Sigmoid colon (tissue), 3 donors: Measurements from ENCODE around the gene ALAS1.

ENCODE experiments used
- POLR2A ChIP-seq, 2 donors: fragments of 450-650 bp; IDR thresholded peaks; one replicate each; pipeline ENCODE4 v1.6.1; 2016; ENCODE audit warnings: antibody characterized with exemption in 2 of 2, mild to moderate bottlenecking in 2 of 2, moderate library complexity in 2 of 2
- TF ChIP-seq, protein P1 (sequence below), 4 experiments: fragments of 450-650 bp in 3 of 4; fragments of 200-600 bp in 1 of 4; IDR thresholded peaks; one replicate each; pipeline ENCODE4 v1.5.1; 2016 to 2019; ENCODE audit warnings: antibody characterized with exemption in 4 of 4, mild to moderate bottlenecking in 3 of 4, moderate library complexity in 2 of 4

DNA sequence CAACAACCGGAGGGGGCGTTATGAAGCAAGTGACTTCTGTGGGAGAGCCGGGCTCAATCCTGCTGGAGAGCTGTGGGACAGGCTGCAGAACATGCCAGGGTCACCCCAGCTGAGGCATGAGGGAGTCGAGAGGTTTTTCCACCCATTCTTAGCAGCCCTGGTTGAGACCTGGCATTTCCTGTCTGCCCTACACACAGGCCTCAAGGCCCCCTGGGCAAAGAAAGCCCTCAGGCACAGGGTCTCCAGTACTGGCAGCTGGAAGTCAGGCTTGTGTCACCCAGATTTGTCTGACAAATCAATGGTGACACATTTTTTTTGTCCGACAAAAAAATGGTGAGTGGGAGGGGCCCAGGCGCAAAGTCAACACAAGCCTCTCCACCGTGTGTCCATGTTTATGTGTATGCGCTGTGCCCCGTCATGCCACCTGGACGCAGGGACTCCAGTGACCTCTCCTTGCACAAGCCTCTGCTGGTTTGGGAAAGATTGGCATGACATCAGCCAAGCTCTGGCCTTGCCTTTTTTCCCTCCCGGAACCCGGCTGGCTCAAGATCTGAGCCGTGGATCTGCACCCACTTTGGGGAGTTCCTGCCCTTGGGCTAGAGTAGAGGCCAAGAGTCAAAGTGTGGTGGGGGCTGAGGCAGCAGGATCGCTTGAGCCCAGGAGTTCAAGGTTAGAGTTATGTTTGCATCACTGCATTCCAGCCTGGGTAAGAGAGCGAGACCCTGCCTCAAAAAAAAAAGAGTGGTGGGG, 20.8 kb upstream of the ALAS1 start:
- TF ChIP-seq, protein P1, sequence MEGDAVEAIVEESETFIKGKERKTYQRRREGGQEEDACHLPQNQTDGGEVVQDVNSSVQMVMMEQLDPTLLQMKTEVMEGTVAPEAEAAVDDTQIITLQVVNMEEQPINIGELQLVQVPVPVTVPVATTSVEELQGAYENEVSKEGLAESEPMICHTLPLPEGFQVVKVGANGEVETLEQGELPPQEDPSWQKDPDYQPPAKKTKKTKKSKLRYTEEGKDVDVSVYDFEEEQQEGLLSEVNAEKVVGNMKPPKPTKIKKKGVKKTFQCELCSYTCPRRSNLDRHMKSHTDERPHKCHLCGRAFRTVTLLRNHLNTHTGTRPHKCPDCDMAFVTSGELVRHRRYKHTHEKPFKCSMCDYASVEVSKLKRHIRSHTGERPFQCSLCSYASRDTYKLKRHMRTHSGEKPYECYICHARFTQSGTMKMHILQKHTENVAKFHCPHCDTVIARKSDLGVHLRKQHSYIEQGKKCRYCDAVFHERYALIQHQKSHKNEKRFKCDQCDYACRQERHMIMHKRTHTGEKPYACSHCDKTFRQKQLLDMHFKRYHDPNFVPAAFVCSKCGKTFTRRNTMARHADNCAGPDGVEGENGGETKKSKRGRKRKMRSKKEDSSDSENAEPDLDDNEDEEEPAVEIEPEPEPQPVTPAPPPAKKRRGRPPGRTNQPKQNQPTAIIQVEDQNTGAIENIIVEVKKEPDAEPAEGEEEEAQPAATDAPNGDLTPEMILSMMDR (IDR thresholded peaks at IDR 0.05): no peak
- no peak for TF ChIP-seq POLR2A (IDR thresholded peaks at IDR 0.05)
